Measurements from ENCODE around the gene CD209.

Gene CD209

DNA sequence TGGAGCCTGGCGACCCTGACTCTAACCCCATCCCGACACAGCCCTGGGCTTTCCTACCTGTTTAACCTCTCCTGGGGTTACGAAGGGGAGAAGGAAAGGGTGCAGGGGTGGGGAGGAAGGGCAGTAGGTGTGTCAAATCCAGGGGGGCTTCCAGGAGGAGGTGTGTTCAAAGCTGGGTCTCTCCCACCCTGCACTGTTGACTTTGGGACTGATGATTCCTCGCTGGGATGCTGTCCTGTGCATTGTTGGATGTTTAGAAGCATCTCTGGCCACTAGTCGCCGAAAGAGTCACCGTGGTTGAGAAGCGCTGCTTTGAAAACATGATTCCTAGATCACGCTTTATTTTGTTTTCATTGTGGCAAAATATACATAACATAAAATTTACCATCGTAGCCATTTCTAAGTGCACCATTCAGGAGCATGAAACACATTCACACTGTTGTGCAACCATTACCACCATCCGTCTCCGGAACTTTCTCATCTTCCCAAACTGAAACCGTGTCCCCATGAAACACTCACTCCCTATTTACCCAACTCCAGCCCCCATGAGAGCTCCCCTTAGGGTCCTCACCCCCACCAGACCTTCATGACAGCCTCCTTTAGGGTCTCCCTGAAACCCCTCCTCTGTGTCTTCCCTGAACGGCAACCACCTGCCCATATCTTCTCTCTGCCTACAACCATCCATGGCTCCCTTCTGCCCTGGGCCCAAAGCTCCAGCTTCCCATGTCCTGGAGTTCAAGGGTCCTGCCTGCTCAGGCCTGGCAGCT is 41.0 kb downstream of the CD209 start:
- TF ChIP-seq FOXP2 (optimal IDR thresholded peaks at IDR 0.05; ENCODE audit: borderline replicate concordance, extremely low read depth, extremely low read length, insufficient read depth) (no peak), TAF1 (IDR thresholded peaks at IDR 0.05; ENCODE audit: borderline replicate concordance, insufficient read depth, low read length) (no peak), POLR2AphosphoS5 (IDR thresholded peaks at IDR 0.05; ENCODE audit: low read depth, low read length) (no peak)

DNA sequence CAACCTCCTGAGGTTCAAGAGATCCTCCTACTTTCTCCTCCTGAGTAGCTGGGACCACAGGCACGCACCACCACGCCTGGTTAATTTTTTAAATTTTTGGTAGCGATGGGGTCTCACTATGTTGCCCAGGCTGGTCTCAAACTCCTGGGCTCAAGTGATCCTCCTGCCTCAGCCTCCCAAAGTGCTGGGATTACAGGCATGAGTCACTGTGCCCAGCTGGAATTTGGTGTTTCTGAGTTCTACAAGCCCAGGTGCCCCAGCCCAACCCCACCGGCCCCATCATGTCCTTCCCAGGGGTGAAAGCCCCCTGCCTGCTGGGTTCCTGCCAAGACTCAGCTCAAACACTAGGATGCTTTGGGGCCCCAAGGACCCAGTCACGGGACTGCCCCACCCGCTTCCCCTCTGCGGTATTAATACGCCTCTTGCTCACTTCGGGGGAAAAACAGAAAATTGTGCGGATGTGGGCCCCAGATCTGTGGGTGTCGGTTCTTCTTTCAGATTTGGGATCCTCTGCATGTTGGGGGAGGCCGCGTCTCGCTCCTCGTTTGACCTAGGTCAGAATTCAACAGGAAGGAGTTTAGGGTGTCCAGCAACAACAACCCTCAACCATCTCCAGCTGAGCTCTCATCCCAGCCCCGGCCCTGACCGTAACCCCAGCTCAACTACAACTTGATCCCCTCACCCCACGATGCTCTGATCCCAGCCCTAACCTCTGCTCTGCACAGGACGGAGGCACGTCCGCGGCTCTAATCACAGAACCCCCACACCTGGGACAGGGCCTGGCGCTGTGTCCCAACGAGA is 41.7 kb downstream of the CD209 start:
- TF ChIP-seq SIN3A (IDR thresholded peaks at IDR 0.05; ENCODE audit: borderline replicate concordance, insufficient read depth, low read length) (no peak), POLR2AphosphoS5 (IDR thresholded peaks at IDR 0.05; ENCODE audit: low read depth, low read length) (no peak), FOXP2 (optimal IDR thresholded peaks at IDR 0.05; ENCODE audit: borderline replicate concordance, extremely low read depth, extremely low read length, insufficient read depth) (no peak), TAF1 (IDR thresholded peaks at IDR 0.05; ENCODE audit: borderline replicate concordance, insufficient read depth, low read length) (no peak)
- TF ChIP-seq, protein P1, sequence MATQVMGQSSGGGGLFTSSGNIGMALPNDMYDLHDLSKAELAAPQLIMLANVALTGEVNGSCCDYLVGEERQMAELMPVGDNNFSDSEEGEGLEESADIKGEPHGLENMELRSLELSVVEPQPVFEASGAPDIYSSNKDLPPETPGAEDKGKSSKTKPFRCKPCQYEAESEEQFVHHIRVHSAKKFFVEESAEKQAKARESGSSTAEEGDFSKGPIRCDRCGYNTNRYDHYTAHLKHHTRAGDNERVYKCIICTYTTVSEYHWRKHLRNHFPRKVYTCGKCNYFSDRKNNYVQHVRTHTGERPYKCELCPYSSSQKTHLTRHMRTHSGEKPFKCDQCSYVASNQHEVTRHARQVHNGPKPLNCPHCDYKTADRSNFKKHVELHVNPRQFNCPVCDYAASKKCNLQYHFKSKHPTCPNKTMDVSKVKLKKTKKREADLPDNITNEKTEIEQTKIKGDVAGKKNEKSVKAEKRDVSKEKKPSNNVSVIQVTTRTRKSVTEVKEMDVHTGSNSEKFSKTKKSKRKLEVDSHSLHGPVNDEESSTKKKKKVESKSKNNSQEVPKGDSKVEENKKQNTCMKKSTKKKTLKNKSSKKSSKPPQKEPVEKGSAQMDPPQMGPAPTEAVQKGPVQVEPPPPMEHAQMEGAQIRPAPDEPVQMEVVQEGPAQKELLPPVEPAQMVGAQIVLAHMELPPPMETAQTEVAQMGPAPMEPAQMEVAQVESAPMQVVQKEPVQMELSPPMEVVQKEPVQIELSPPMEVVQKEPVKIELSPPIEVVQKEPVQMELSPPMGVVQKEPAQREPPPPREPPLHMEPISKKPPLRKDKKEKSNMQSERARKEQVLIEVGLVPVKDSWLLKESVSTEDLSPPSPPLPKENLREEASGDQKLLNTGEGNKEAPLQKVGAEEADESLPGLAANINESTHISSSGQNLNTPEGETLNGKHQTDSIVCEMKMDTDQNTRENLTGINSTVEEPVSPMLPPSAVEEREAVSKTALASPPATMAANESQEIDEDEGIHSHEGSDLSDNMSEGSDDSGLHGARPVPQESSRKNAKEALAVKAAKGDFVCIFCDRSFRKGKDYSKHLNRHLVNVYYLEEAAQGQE (IDR thresholded peaks at IDR 0.05; ENCODE audit: insufficient read depth in 1 of 2, low read depth in 2 of 2, low read length in 2 of 2), result no peak

DNA sequence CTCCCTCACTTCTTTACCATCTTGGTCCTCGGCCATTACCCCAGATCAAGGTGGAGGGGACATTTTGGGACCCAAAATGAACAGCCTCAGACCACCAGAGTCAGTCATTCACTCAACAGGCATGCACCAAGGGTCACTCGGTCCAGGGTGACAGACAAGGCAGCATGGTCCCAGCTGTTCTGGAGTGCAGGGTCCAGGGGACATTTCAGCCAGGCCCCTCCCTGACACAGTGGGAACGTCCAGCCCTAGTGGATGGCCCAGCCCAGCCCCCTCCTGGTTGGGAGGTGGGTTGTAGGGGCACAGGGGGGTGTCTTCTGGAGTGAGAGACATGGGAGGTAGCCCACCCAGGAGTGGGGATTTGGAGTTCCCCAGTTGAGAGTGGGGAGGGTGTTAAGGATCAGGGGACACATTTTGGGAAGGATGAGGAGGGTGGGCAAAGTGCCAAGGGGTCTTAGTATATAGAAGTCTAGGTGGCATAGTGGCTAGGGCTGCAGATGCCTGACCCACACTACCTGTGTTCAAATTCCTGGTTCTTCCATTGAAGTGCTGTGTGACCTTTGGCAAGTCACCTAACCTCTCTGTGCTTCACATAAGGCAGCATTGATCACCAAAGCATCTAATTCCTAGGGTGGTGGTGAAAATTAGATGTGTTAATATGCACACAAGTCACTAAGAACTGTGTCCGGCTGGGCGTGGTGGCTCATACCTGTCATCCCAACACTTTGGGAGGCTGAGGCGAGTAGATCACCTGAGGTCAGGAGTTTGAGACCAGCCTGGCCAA is 42.9 kb downstream of the CD209 start:
- TF ChIP-seq SIN3A (IDR thresholded peaks at IDR 0.05; ENCODE audit: borderline replicate concordance, insufficient read depth, low read length) (no peak), POLR2AphosphoS5 (IDR thresholded peaks at IDR 0.05; ENCODE audit: low read depth, low read length) (no peak), TAF1 (IDR thresholded peaks at IDR 0.05; ENCODE audit: borderline replicate concordance, insufficient read depth, low read length) (no peak), FOXP2 (optimal IDR thresholded peaks at IDR 0.05; ENCODE audit: borderline replicate concordance, extremely low read depth, extremely low read length, insufficient read depth) (no peak)
- TF ChIP-seq, protein P1 (IDR thresholded peaks at IDR 0.05; ENCODE audit: insufficient read depth in 1 of 2, low read depth in 2 of 2, low read length in 2 of 2), result no peak

DNA sequence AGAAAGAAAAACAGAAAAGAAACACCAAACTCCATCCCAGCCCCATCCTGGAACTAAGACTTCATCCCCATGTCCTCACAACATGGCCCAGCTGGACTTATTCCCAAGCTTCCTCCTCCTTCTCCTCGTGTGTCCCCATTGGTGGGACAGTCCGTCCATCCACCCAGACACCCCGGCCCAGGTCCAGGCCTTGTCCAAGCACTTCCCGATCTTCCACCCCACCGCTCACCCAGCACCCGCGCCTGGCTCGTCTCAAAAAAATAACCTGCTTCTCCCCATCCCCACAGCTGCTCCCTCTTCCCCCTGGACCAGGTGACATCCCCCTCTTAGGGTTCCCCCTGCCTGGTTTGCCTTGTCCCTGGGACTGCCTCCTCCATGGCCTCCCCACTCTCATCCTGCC is 44.0 kb downstream of the CD209 start:
- no peak for TF ChIP-seq SIN3A (IDR thresholded peaks at IDR 0.05; ENCODE audit: borderline replicate concordance, insufficient read depth, low read length)
- TF ChIP-seq, protein P1 (IDR thresholded peaks at IDR 0.05; ENCODE audit: insufficient read depth in 1 of 2, low read depth in 2 of 2, low read length in 2 of 2), result no peak
- no peak for TF ChIP-seq FOXP2 (optimal IDR thresholded peaks at IDR 0.05; ENCODE audit: borderline replicate concordance, extremely low read depth, extremely low read length, insufficient read depth)
- no peak for TF ChIP-seq TAF1 (IDR thresholded peaks at IDR 0.05; ENCODE audit: borderline replicate concordance, insufficient read depth, low read length)
- TF ChIP-seq POLR2AphosphoS5 (IDR thresholded peaks at IDR 0.05; ENCODE audit: low read depth, low read length), result no peak

Data from PFSK-1 (cell line).